Hematopoietic multipotent progenitor cell treated with erythropoietin and hydrocortisone succinate and interleukin-3 and kit ligand, for 17 days (in vitro differentiated cells): ENCODE measurements around the gene PLPP6.

Experiments
- DNase-seq: peaks from one replicate; pipeline ENCODE4 v3.0.0-alpha.2; 2015; ENCODE audit warnings: low spot score

The PLPP6 gene

DNA sequence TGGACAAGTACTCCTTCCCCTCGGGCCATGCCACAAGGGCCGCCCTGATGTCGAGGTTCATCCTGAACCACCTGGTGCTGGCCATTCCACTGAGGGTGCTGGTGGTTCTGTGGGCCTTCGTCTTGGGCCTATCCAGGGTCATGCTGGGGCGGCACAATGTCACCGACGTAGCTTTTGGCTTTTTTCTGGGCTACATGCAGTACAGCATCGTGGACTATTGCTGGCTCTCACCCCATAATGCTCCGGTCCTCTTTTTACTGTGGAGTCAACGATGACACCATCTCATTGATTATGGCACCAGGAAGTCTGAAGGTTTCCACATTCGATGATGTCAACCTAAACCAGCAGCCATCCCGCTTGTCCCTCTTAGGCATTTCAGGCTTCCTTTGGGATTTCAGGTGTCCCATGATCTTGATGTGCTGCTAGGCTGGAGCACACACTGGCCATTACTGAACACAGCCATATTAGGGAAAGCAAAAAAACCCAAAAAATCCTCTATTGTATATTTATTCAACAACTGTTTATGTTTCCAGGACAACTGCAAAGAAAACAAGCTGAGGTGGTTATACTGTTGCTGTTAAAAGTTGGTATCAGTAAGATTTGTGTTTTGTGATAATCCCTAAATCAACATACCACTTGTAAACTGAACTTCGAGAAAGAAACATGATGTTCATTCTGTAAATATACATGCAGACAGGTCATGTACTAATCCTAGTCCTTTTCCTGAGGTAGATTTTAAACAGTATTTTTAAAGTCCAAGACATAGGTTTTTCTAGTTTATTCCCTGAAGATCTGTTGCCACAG is 1.1 kb downstream of the PLPP6 start:
- no peak for DNase-seq

- no peak for DNase-seq
Observed at GRCh38 chr9:4663956-4664355, 1.9 kb downstream of the PLPP6 start.

DNA sequence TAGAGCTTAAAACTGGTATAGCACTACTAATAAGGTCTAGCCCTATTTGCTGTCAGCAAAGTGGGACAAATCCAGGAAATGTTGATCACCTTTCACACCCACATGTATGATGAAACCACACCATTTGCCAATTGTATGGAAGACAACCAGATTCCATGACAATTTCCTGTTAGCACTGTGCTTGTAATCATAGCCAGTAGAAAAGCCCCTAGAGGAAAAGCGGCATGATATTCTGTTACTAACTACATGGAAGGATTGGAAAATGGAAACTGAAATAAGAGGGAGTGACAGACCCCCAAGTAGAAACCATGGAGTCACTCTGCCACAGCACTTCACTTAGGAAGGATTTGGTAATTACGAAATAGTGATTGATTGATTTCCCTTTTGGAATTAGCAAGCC is 3.3 kb downstream of the PLPP6 start:
- no peak for DNase-seq

DNA sequence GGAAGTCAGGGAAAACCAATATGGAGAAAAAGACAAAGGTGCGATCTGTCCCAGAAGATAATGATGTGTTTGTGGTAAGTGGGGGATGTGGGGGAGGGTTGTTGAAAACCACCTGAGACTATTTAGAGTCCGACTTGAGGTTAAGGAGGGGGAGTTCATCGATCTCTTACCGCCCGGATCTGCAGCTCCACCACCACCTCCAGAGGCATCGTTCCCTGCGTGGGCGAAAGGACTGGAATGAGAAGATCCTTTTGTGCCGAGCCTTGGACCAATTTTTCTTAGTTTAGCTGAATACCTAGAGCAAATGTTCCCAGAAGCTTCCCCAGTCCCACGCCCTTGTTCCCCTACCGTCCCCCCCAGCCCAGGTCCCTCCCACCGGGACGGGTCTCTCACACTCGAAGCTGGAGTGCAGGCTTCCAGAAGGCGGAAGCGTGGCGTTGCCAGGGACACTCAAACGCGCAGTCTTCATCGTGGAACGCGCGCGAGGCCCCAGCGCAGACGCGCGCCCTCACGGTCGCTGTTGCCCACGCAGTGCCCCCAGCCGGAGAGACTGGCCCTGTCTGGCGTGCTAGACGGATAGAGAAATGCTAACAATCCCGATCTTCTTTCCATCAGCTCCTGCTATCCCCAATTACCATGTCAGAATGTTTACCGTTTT is 4.1 kb downstream of the PLPP6 start, which contains the start of gene SPATA6L:
Gene SPATA6L, minus strand, starts transcription at position 439 of the 658 bp plus-strand sequence. Its CDS starts 230 bp downstream, at position 209.
- no peak for DNase-seq

GRCh38 chr9:4667681-4668080 is 5.6 kb downstream of the PLPP6 start:
- no peak for DNase-seq

DNA sequence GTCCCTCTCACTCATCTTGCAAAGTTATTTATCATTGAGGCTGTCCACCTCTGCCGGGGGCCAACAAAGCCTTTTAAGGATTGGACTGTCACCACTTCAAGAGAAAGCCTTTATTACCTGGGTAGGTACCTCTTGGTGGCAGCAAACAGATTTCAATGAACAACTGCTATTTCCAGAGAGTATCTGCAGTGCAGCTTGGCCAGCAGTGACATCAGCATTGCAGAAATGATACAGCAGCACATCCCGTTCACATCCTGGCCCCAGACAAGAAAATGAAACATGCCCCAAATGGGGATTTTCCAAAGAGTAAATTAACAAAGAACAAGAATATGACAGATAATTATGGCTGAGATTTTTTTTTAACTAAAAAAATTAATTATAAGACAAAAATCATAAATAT is 6.5 kb downstream of the PLPP6 start:
- no peak for DNase-seq

GRCh38 chr9:4669890-4670289 is 7.8 kb downstream of the PLPP6 start:
- no peak for DNase-seq

GRCh38 chr9:4670591-4670990 is 8.5 kb downstream of the PLPP6 start:
- no peak for DNase-seq

GRCh38 chr9:4671737-4672136 is 9.6 kb downstream of the PLPP6 start:
- no peak for DNase-seq

DNA sequence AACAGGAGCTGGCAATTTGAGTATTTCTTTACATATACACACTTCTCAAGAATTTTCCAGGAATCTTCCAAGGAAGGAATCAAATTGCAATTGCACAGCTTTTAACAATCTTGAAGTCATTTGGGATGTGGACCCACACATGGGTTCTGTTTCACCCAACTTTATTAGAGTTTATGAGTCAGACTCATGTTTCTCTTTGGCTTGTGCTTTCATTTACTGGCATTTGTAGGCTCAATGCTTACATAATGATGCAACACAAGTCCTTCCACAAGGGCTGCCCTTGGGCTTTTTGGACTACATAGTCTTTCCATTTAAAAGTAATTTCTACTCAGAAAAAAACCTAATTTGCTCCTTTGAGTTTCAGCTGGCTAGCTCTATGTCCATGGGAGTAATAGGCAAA is 12.7 kb downstream of the PLPP6 start:
- no peak for DNase-seq

DNA sequence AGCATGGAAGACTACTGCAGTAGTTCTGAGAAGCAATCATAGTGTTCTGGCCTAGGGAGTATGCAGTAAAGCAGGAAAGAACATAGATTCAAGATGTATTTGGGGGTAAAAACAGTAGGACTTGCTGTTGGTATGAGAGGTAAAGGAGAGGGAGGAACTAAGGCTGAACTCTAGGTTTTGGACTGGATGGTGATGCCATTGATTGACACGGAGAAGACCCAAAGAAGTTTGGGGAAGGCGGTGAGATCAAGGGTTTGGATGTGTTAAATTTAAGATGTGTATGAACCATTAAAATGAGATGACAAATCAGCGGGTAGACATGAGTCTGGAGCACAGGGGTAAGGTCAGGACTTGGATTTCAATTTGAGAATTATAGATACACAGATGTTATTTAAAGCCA is 15.3 kb downstream of the PLPP6 start:
- no peak for DNase-seq

- DNase-seq = no peak
Observed at GRCh38 chr9:4678679-4679267, 16.7 kb downstream of the PLPP6 start.

DNA sequence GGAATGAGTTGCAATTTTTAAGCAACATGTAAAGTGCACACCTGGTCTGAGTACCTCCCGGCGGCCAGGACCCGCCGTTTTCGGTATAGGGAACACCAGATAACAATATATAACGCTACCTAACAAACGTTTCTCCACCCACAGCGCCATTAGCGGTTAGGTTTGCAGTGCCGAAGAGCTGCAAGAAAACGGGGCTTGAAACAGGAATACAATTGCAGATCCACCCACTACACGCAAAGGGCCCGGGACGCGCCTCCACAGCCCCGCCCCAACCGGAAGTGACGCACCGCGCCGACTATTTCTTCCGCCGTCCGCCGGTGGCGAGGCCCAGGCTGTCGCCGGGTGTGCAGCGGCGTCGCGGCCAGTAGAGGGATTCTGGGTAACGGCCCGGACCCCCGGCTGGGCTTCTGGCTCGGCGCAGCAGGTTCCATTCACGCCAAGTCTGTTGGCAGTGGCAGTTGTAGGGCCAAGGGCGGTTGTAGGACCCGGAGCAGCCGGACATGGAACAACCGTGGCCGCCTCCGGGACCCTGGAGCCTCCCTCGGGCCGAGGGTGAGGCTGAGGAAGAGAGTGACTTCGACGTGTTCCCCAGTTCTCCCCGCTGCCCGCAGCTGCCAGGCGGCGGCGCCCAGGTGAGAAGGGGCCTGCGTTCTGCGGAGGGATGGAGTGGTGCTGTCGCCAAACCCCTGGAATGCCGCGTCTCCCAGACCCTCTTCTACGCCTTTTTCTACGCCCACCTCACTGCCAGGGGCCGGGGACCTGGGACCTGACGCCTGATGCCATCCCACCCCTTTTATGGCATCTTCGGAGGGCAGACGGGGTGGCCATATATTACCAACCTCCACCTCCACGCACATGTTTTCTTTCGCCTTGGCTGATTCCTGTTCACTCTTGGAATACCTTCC is 17.4 kb downstream of the PLPP6 start, which contains the start of gene CDC37L1:
Gene CDC37L1, plus strand, starts transcription at position 302 of the 905 bp plus-strand sequence. Its CDS starts 199 bp downstream, at position 501.
- peak; percentile 97 for DNase-seq

- DNase-seq = peak; percentile 60
Observed at GRCh38 chr9:4680173-4680525, 18.1 kb downstream of the PLPP6 start.

GRCh38 chr9:4680750-4681149 is 18.7 kb downstream of the PLPP6 start:
- DNase-seq = peak; percentile 65

GRCh38 chr9:4684820-4685219 is 22.7 kb downstream of the PLPP6 start:
- no peak for DNase-seq

DNA sequence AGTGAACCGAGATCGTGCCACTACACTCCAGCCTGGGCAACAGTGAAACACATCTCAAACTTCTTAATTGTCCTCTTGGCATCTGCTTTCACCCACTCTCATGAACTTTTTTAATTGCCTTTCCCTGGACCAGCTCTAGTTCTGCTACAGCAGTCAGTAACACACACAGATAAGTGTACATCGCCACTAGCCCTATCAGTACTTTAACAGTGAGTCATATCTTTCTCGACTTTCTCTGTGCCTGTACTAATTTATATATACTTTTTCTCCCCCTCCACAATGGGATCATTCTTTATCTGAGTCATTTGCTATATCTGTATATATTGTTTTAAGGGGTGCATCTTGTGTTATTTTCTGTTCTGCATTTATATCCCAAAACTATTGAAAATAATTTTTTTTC is 24.0 kb downstream of the PLPP6 start:
- DNase-seq = peak; percentile 39

DNA sequence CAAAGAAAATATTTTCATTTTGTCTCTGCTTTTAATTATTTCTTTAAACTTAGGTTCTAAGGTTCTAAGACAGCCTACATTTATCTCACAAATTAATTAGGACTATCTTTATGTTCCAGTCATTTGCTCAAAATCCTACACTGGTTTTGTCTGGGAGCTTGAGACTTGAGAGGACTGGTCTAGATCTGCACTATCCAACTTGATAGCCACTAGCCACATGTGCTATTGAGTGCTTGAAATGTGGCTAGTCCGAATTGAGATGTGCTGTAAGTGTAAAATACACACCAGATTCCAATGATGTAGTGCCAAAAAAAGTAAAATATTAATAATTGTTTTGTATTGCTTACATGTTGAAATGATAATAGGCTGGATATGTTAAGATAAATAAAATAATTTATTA is 24.5 kb downstream of the PLPP6 start:
- no peak for DNase-seq

DNA sequence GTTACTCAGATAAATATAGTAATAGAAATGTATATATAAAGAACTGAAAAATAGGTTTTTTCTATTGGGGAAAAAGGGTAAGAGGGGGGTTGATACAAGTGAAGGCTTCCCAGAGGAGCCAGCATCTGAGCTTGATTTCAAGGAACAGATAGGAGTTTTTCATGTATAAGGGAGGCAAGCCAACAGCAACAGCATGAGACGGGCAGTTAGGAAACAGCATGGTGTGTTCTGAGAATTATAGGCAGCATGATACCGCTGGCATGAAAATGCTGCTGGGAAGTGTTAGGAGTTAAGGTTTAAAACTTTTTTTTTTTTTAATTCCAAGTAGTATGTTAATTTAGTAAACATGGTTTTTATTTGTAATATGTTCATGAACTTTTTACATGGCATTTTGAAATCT is 26.9 kb downstream of the PLPP6 start:
- DNase-seq = no peak

DNA sequence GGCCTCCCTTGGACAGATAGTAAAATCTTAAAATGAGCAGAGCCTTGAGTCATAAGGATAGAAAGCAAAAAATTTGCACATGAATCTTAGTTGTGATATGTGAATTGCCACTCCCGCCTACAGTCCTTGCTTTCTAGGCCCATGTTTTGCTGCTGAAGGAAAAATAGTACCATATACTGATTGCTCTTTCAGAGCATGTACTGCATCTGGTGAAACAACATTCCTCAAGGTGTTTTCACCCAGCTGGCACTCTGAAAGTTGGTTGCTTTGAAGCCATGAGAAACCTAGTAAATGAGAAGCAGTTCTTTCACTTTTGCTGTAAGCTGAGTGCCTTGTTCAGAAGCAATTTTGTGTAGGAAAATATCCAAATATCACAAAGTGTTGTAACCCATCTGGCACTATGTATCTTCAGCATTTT is 27.6 kb downstream of the PLPP6 start:
- DNase-seq = no peak

GRCh38 chr9:4690144-4690543 is 28.1 kb downstream of the PLPP6 start:
- DNase-seq = no peak

DNA sequence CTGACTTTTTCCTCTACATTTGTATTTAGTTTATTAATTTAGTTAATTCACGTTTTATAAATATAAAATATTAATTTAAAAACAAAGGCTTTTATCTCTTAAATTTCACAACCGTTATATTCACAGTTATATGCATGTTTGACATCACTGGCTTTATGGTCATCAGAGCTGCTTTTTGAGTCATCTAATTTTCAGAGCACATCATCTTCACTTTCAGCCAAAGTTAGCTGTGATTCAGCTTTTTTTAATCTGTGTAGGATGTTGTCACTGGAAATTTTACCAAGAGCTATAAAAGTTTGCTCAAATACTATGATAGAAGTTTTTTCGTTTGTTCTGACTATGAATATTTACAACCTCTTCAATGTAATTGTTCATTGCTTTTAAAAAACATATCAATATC is 29.7 kb downstream of the PLPP6 start:
- peak; percentile 53 for DNase-seq
